Psoas muscle (tissue), 8 donors: ENCODE results near the gene BRD3OS. TPM values are rescaled to one million over a fixed set of nuclear protein-coding genes. Genes with fewer than 3 reads are reported as not detected.

Source experiments
- ATAC-seq, 4 donors: fragments of 200-7000 bp; cut with Tn5 transposase; one replicate each; pipeline ENCODE4 v1.9.1; 2020; ENCODE audit warnings: moderate library complexity in 3 of 4, mild to moderate bottlenecking in 2 of 4
- DNase-seq, 2 donors: peaks; one replicate each; pipeline ENCODE4 v3.0.0-alpha.2; 2020
- H3K27ac ChIP-seq: fragments of 200-600 bp; one replicate; pipeline ENCODE4 v1.8.0; 2022
- H3K27me3 ChIP-seq, 3 donors: fragments of 200-600 bp in 1 of 3; one replicate each; pipeline versions ENCODE4 v1.6.1 to v1.8.0; 2013 to 2022; ENCODE audit warnings: low read length in 2 of 3, mild to moderate bottlenecking in 2 of 3, moderate library complexity in 1 of 3; ENCODE audit not compliant: insufficient read depth in 3 of 3
- H3K36me3 ChIP-seq, 2 donors: fragments of 200-600 bp in 1 of 2; one replicate each; pipeline versions ENCODE4 v1.6.1 to v1.8.0; 2013 to 2022; ENCODE audit warnings: low read depth in 1 of 2, mild to moderate bottlenecking in 1 of 2, moderate library complexity in 1 of 2; ENCODE audit not compliant: insufficient read depth in 1 of 2
- H3K4me1 ChIP-seq: fragments of 200-600 bp; one replicate; pipeline ENCODE4 v1.8.0; 2022
- H3K4me3 ChIP-seq: fragments of 200-600 bp; one replicate; pipeline ENCODE4 v1.8.0; 2022; ENCODE audit warnings: mild to moderate bottlenecking
- H3K9me3 ChIP-seq: fragments of 200-600 bp; one replicate; pipeline ENCODE4 v1.8.0; 2022
- CTCF ChIP-seq: fragments of 200-600 bp; IDR thresholded peaks from one replicate; pipeline ENCODE4 v1.8.0; 2022; ENCODE audit warnings: antibody characterized with exemption
- WGBS, 3 donors: extraction: QIAGEN DNeasy Blood & Tissue Kit; methylation state at CpG; one replicate each; pipeline versions ENCODE4 v1.1.6 to v1.1.7; 2013; 5-methylcytosine and 5-hydroxymethylcytosine counted together
- intact Hi-C, 2 donors: fragments of 100-400 bp; cut with DNase I; formaldehyde crosslinking; loops; one replicate each; pipeline versions ENCODE4 v1.11.0 to v1.14.2; 2022
- polyA plus RNA-seq, 3 donors: library from polyadenylated mRNA; stranded (reverse); fragments of 200-250 nt; gene quantifications; one replicate each; pipeline ENCODE4 v1.2.3, GENCODE V29; 2013
- total RNA-seq, 4 donors: library from RNA; stranded (reverse); fragmentation: NEBNext Ultra II Directional in 2 of 4; extraction: Animal tissue kit (Norgen Biotek cat#: 25700) in 2 of 4; gene quantifications; one replicate each; pipeline versions ENCODE4 v1.2.1 to v1.2.4, GENCODE V29; 2021 to 2023
- donor health status: healthy with polysubstance abuse.
- donor health status: DM: no; HTN: no; CAD: no; lungs with moderate emphysema.
- donor health status: Bipolar disorder and iron deficiency.
- donor health status: healthy.
- donor health status: DM: yes; HTN: yes; CAD: no.
- donor health status: DM: no; HTN: no; CAD: no.
- donor health status: DM: no; HTN: no; CAD: no.
- donor health status: DM: yes; HTN: yes; CAD: no.

BRD3OS gene
- total and polyA plus RNA-seq, 7 donors = 1.2 to 8.7 (median 4.1) TPM

DNA sequence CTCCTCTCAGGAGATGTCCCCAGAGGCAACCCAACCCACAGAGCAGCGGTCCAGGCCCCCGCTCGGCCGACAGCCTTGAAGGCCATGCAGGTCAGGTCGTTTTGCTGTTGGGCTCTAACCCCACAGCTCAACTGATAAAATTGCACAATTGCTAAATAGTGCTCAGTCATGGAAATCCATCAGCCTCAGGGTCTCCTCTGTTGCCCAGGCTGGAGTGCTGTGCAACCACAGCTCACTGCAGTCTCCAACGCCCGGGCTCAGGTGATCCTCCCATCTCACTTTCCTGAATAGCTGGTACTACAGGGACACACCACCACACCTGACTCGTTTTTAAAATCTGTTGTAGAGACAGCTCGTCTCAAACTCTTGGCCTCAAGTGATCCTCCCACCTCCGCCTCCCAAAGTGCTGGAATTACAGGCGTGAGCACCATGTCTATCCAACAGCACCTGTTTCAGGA is 18.3 kb downstream of the BRD3OS start:
- Histone ChIP-seq H3K4me1 (peaks cover 26% of the 10 kb centered on the region), H3K4me3 (no peak overlapping the region), H3K9me3 (no peaks in the 10 kb centered on the region), H3K27me3 (no peaks in the 10 kb centered on the region), H3K27ac (no peak overlapping the region), H3K36me3 (peaks cover 0 to 87% of the 10 kb centered on the region in 2 donors)
- intact Hi-C loops = no loop called here
- DNase-seq (no peak), ATAC-seq (no peak)
- 81 to 93% (median 85%) methylated on average over 11 of the region's 11 CpGs for WGBS, 3 donors
- TF ChIP-seq CTCF = no peak

GRCh38 chr9:134044944-134045343 is 19.7 kb downstream of the BRD3OS start:
- ATAC-seq = no peak
- no peak overlapping the region for H3K27ac ChIP-seq
- peaks cover 39% of the 10 kb centered on the region for H3K4me1 ChIP-seq
- H3K4me3 ChIP-seq = no peak overlapping the region
- no peak for TF ChIP-seq CTCF
- intact Hi-C loops = loop anchor here in 1 of 2 donors (2.0 kb wide), 1 partner anchor 18 kb away; no protein-coding TSS in a partner anchor
- WGBS, 3 donors = 82 to 89% (median 86%) methylated on average over 12 of the region's 12 CpGs
- H3K9me3 ChIP-seq = no peaks in the 10 kb centered on the region
- peaks cover 0 to 85% of the 10 kb centered on the region in 2 donors for H3K36me3 ChIP-seq
- DNase-seq = no peak
- H3K27me3 ChIP-seq = no peaks in the 10 kb centered on the region

DNA sequence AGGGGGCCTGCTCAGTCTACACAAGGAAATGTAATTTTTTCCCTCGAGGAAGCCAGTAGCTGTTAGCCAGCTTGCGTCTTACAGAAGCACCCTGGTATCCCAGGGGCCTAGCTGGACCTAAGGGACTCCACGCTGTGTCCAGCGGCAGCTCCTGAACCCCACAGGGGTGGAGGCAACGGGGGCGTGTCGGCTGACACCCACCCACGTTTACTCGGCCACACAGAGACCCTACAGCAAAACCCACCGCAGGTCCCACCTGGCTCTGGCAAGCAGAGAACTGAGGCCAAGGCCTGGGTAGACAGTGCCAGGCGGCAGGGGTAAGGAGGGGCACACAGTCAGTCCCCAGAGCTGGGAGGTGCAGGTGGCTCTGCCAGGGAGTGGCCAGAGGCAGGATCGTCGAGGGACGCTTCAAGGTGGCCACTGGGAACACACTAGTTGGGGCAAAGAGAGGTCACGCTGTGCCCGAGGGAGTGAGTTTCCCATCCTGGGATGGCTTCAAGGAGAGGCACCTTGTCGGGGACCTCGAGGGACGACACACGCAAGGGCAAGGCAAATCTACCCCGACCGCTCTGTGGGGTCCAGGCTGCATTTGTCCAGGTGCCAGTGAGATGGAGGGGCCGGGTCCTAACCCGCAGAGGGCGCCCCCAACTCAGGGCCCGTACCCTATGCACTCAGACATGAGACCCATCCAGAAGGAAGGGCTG is 20.7 kb downstream of the BRD3OS start:
- TF ChIP-seq CTCF = no peak
- ATAC-seq (no peak), DNase-seq (peak in 1 of 2 donors; percentile 12)
- H3K9me3 ChIP-seq = no peaks in the 10 kb centered on the region
- H3K4me3 ChIP-seq = no peak overlapping the region
- H3K36me3 ChIP-seq = peaks cover 0 to 87% of the 10 kb centered on the region in 2 donors
- H3K27ac ChIP-seq = no peak overlapping the region
- intact Hi-C loops = loop anchor here in 1 of 2 donors (2.0 kb wide), 1 partner anchor 19 kb away; no protein-coding TSS in a partner anchor
- WGBS, 3 donors = 76 to 82% (median 80%) methylated on average over 26 of the region's 26 CpGs
- H3K27me3 ChIP-seq = no peaks in the 10 kb centered on the region
- peaks cover 37% of the 10 kb centered on the region for H3K4me1 ChIP-seq

- 40 to 70% (median 53%) methylated on average over 20 to 21 of the region's 21 CpGs for WGBS, 3 donors
- no peaks in the 10 kb centered on the region for H3K27me3 ChIP-seq
- no peak overlapping the region for H3K4me3 ChIP-seq
- peak; percentile 26 to 54 (median 37) for ATAC-seq
- H3K9me3 ChIP-seq = no peaks in the 10 kb centered on the region
- no peak for TF ChIP-seq CTCF
- peaks cover 37% of the 10 kb centered on the region for H3K4me1 ChIP-seq
- DNase-seq = peak; percentile 19 to 54
- peaks cover 3 to 86% of the 10 kb centered on the region in 2 donors for H3K36me3 ChIP-seq
- peak overlapping the region; percentile 60 for H3K27ac ChIP-seq
- intact Hi-C loops = no loop called here
These were observed 21.8 kb downstream of the BRD3OS start for GRCh38 chr9:134046894-134047681.
